DND-41 (cell line): Measurements from ENCODE around the gene CCDC198.

Experiments used
- ATAC-seq: fragments of 200-7000 bp; cut with Tn5 transposase; 3 replicates; pipeline ENCODE4 v1.9.1; 2021; ENCODE audit warnings: low read depth; ENCODE audit not compliant: insufficient read depth
- DNase-seq: peaks from one replicate; pipeline ENCODE4 v3.0.0-alpha.2; 2020
- H2AFZ ChIP-seq: 2 replicates; pipeline ENCODE4 v1.6.0; 2012; ENCODE audit warnings: low read depth, low read length
- H3K27ac ChIP-seq: 2 replicates; pipeline ENCODE4 v1.5.1; 2012; ENCODE audit warnings: low read length, inconsistent platforms
- H3K27me3 ChIP-seq: fragments of 200-600 bp; sonication (generic); 2 replicates; pipeline ENCODE4 v1.6.0; 2012; ENCODE audit warnings: low read length, mild to moderate bottlenecking, inconsistent platforms; ENCODE audit not compliant: insufficient read depth, poor library complexity
- H3K36me3 ChIP-seq: 2 replicates; pipeline ENCODE4 v1.5.1; 2012; ENCODE audit warnings: low read length, inconsistent platforms; ENCODE audit not compliant: insufficient read depth
- H3K4me1 ChIP-seq: 2 replicates; pipeline ENCODE4 v1.5.1; 2012; ENCODE audit warnings: mild to moderate bottlenecking, low read length; ENCODE audit not compliant: insufficient read depth
- H3K4me2 ChIP-seq: 2 replicates; pipeline ENCODE4 v1.6.0; 2012; ENCODE audit warnings: mild to moderate bottlenecking, moderate library complexity, low read length, inconsistent platforms; ENCODE audit not compliant: insufficient read depth
- H3K4me3 ChIP-seq, 2 experiments: fragments of 200-600 bp in 1 of 2; shearing (Covaris generic) in 1 of 2; 2 replicates each; pipeline ENCODE4 v1.5.1; 2012 to 2016; ENCODE audit warnings: inconsistent platforms in 2 of 2, low read length in 2 of 2, mild to moderate bottlenecking in 2 of 2, low read depth in 1 of 2, moderate library complexity in 1 of 2
- H3K79me2 ChIP-seq: 2 replicates; pipeline ENCODE4 v1.6.0; 2012; ENCODE audit warnings: low read length, inconsistent platforms; ENCODE audit not compliant: insufficient read depth
- H3K9ac ChIP-seq: 2 replicates; pipeline ENCODE4 v1.6.0; 2012; ENCODE audit warnings: low read depth, mild to moderate bottlenecking, inconsistent platforms, low read length, moderate library complexity
- H3K9me3 ChIP-seq: 2 replicates; pipeline ENCODE4 v1.5.1; 2012; ENCODE audit warnings: low read length, moderate library complexity, mild to moderate bottlenecking, inconsistent platforms; ENCODE audit not compliant: insufficient read depth, severe bottlenecking
- H4K20me1 ChIP-seq: 2 replicates; pipeline ENCODE4 v1.6.0; 2012; ENCODE audit warnings: low read length; ENCODE audit not compliant: insufficient read depth
- EZH2 ChIP-seq: IDR thresholded peaks from 3 replicates; pipeline ENCODE4 v1.6.1; 2012; ENCODE audit warnings: borderline replicate concordance, low read depth, mild to moderate bottlenecking, moderate library complexity, low read length, inconsistent platforms; ENCODE audit not compliant: severe bottlenecking
- TF ChIP-seq, protein P1 (sequence below): IDR thresholded peaks from 2 replicates; pipeline ENCODE4 v1.5.1; 2012; ENCODE audit warnings: borderline replicate concordance, low read length, moderate library complexity, mild to moderate bottlenecking; ENCODE audit not compliant: poor library complexity, severe bottlenecking; ENCODE audit errors: extremely low read depth

CCDC198 gene

DNA sequence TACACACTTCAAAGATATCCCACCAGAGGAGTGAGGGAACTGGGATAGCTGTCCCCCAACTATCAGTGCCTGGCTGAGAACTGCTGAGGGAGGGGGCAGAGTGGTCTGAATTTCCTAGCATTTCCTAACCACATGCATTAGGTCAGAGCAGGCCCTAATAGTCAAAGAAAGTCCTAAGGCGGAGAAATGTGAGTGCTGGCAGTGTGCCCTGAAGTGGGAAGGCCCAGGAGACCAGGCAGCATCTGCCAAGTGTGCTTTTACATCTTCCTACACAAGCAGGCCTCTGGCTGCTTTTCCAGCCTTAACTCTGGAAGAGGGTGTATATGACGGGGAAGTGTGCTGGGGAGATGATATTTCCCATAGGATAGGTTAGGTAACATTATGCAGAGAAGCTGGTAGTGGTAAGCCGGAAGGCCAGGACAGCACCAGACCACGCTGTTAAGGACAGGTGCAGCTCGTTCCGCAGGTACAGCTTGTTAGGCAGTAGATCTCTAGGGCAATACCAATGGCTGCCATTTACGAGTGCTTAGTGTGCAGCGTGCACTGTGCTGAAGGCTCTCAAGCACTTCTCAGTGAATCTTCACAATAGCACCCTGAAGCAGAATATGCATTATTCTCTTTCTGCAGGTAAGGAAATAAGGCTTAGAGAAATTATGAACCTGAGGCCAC lies 9.1 kb upstream of the CCDC198 start:
- DNase-seq (no peak), ATAC-seq (no peak)
- no peak overlapping the region for H3K9ac ChIP-seq
- H3K27me3 ChIP-seq = no peaks in the 10 kb centered on the region
- H3K79me2 ChIP-seq = no peaks in the 10 kb centered on the region
- H3K4me1 ChIP-seq = no peaks in the 10 kb centered on the region
- H3K36me3 ChIP-seq = no peaks in the 10 kb centered on the region
- H3K9me3 ChIP-seq = no peaks in the 10 kb centered on the region
- no peak overlapping the region for H2AFZ ChIP-seq
- TF ChIP-seq EZH2 = no peak
- TF ChIP-seq, protein P1, sequence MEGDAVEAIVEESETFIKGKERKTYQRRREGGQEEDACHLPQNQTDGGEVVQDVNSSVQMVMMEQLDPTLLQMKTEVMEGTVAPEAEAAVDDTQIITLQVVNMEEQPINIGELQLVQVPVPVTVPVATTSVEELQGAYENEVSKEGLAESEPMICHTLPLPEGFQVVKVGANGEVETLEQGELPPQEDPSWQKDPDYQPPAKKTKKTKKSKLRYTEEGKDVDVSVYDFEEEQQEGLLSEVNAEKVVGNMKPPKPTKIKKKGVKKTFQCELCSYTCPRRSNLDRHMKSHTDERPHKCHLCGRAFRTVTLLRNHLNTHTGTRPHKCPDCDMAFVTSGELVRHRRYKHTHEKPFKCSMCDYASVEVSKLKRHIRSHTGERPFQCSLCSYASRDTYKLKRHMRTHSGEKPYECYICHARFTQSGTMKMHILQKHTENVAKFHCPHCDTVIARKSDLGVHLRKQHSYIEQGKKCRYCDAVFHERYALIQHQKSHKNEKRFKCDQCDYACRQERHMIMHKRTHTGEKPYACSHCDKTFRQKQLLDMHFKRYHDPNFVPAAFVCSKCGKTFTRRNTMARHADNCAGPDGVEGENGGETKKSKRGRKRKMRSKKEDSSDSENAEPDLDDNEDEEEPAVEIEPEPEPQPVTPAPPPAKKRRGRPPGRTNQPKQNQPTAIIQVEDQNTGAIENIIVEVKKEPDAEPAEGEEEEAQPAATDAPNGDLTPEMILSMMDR = no peak
- H3K4me3 ChIP-seq = no peak overlapping the region
- no peaks in the 10 kb centered on the region for H4K20me1 ChIP-seq
- no peak overlapping the region for H3K27ac ChIP-seq
- no peak overlapping the region for H3K4me2 ChIP-seq

DNA sequence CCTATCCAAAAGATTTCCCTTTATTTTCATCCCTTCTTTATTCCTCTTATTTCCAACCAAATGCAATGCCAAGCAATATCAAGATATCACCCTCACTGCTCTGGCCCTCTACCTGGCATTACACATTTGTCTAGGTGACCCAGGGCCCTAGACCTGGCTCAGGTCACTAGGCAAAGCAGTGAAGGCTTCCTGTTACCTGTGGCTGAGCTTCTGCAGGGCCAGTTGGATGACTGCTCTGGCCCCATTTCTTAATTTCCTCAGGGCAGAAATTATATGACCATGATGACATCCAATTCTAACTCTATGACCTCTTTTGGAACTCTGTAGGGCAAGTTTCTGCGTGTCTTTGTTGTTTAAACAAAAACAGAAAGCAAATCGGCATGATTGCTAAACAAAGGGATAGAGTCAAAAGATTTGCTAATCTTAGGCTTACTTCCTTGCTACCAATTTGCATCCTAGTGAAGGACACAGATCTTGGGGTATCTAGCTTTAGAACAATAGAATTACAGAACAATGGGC lies 7.4 kb upstream of the CCDC198 start:
- no peak for TF ChIP-seq EZH2
- TF ChIP-seq, protein P1 = no peak
- H3K9ac ChIP-seq = no peak overlapping the region
- H4K20me1 ChIP-seq = no peaks in the 10 kb centered on the region
- H2AFZ ChIP-seq = no peak overlapping the region
- H3K27me3 ChIP-seq = peaks cover 3% of the 10 kb centered on the region
- H3K27ac ChIP-seq = no peak overlapping the region
- H3K4me1 ChIP-seq = no peaks in the 10 kb centered on the region
- H3K4me2 ChIP-seq = no peak overlapping the region
- H3K79me2 ChIP-seq = no peaks in the 10 kb centered on the region
- H3K9me3 ChIP-seq = no peaks in the 10 kb centered on the region
- H3K4me3 ChIP-seq = no peak overlapping the region
- no peak for ATAC-seq
- DNase-seq = no peak
- H3K36me3 ChIP-seq = no peaks in the 10 kb centered on the region

DNA sequence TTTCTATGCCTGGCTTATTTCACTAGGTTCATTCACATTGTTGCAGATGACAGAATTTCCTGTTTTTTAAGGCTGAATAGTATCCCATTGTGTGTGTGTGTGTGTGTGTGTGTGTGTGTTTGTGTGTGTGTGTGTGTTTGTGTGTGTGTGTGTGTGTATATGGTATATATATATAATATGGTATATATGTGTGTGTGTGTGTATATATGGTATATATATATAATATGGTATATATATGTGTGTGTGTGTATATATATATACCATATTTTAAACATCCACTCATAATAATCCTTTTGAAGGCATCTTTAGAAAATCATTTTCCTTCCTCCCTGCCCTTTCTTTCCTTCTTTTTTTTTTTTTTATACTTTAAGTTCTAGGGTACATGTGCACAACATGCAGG lies 5.0 kb upstream of the CCDC198 start:
- Histone ChIP-seq H4K20me1 (no peaks in the 10 kb centered on the region), H3K9ac (no peak overlapping the region), H3K4me1 (no peaks in the 10 kb centered on the region), H3K79me2 (no peaks in the 10 kb centered on the region), H3K27me3 (peaks cover 3% of the 10 kb centered on the region), H3K36me3 (no peaks in the 10 kb centered on the region), H3K4me2 (no peak overlapping the region), H3K9me3 (no peaks in the 10 kb centered on the region), H3K27ac (no peak overlapping the region), H2AFZ (no peak overlapping the region), H3K4me3 (no peak overlapping the region)
- DNase-seq = no peak
- no peak for ATAC-seq
- TF ChIP-seq, protein P1 = no peak
- no peak for TF ChIP-seq EZH2
